ENCODE measurements around the gene TRAK2.

TRAK2 gene

DNA sequence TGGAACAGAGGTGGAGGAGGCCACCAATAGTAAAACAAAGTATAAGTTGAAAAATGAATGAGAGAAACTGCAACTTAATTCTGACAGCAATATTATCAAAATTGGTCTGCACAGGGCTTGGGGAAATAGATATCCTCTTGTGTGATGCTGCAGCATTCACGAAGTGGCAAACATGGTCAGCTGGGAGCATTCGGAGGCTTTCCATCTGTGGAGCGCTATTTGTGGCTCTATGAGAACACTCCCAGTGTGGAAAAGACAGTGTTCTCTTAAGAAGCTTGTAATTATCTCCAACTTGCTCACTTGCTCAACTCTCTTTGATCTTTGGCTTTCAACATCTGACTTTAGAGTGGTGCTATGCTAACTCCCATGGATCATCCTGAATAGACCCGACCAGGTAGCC, 91.0 kb downstream of the TRAK2 start:
- TF ChIP-seq, protein P1, sequence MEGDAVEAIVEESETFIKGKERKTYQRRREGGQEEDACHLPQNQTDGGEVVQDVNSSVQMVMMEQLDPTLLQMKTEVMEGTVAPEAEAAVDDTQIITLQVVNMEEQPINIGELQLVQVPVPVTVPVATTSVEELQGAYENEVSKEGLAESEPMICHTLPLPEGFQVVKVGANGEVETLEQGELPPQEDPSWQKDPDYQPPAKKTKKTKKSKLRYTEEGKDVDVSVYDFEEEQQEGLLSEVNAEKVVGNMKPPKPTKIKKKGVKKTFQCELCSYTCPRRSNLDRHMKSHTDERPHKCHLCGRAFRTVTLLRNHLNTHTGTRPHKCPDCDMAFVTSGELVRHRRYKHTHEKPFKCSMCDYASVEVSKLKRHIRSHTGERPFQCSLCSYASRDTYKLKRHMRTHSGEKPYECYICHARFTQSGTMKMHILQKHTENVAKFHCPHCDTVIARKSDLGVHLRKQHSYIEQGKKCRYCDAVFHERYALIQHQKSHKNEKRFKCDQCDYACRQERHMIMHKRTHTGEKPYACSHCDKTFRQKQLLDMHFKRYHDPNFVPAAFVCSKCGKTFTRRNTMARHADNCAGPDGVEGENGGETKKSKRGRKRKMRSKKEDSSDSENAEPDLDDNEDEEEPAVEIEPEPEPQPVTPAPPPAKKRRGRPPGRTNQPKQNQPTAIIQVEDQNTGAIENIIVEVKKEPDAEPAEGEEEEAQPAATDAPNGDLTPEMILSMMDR (IDR thresholded peaks at IDR 0.05; ENCODE audit: borderline replicate concordance, insufficient read depth, low read depth, low read length) = no peak
- no peak overlapping the region for H3K4me3 ChIP-seq (ENCODE audit: low read depth, low read length)

DNA sequence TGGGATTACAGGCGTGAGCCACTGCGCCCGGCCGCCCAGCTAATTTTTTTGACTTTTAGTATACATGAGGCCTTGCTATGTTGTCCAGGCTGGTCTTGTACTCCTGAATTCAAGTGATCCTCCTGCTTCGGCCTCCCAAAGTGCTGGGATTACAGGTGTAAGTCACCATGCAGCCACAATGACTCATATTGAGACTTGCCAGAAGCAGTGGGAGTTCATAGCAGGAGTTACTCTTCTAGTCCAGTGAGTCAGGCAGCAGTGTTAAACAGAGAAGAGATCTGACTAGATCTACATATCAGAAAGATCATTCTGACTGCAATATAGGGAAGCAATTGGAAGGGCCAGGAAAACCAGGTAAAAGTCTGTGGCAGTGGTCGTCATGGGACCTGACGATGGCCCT, 92.6 kb downstream of the TRAK2 start:
- no peak overlapping the region for H3K4me3 ChIP-seq (ENCODE audit: low read depth, low read length)
- TF ChIP-seq, protein P1 (IDR thresholded peaks at IDR 0.05; ENCODE audit: borderline replicate concordance, insufficient read depth, low read depth, low read length) = no peak

GRCh38 chr2:201357221-201357620, 94.0 kb downstream of the TRAK2 start, which contains the start of gene FLACC1:
TSS of gene FLACC1 (minus strand) at chr2:201357345. CDS start at chr2:201351404, 5,941 bp downstream.
- no peak within 1 kb of the TSS for H3K4me3 ChIP-seq (ENCODE audit: low read depth, low read length)
- TF ChIP-seq, protein P1 (IDR thresholded peaks at IDR 0.05; ENCODE audit: borderline replicate concordance, insufficient read depth, low read depth, low read length) = no peak

DNA sequence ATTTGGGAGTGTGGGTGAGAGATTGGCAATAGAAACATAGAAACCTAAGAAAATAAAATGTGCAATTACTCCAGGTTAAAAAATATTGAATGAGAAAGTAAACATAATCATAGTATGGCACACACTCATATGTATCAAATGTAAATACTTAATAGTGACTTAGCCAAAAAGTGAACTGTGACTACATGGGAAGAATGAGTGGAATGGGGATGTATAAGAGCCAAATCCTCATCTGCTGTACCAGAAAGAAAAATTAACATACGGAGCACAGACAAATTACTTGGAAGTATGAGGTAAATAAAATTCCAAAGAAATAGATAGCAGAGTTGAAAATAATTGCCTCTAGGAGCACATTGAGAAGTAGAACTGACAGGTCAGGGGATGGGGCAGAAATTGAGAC, 98.1 kb downstream of the TRAK2 start:
- TF ChIP-seq, protein P1 (IDR thresholded peaks at IDR 0.05; ENCODE audit: borderline replicate concordance, insufficient read depth, low read depth, low read length) = no peak
- no peak overlapping the region for H3K4me3 ChIP-seq (ENCODE audit: low read depth, low read length)

DNA sequence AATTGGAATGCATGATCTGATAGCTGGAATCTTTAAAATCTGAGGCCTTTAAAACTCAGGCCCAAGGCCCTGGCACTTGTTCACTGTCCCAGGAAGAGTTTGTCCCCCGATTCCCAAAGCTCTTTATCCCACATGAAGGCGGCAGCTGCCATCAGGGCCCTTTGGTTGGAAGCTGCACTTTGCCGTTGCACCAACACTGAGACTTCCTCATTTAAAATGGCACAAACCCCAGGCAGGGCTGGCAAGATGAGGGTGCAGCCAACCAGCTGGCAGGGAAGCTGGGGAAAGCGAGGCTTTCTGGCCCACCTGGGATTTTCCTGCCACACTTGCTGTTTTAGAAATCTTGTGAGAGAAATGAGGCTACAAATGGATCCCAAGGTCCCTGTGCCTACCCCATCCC, 100.4 kb downstream of the TRAK2 start:
- H3K4me3 ChIP-seq (ENCODE audit: low read depth, low read length) = no peak overlapping the region
- TF ChIP-seq, protein P1 (IDR thresholded peaks at IDR 0.05; ENCODE audit: borderline replicate concordance, insufficient read depth, low read depth, low read length) = no peak

DNA sequence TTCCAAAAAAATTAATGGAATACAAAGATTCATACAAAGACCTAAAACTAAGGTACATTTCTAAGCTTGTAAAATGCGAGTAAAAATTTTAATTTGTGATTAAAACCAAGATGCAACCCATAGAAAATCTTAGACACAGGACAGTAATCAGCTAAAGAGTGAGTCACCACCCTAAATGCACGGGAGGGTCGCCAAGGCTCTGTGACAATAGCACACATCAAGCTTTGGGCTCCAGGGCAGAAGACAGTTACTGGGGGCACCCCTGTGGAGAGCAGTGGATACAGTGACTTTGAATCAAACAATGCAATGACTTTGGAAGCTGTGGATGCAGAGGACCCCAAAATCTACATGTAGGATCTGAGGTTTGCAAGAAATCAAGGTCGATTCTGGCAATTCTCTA, 101.7 kb downstream of the TRAK2 start:
- no peak overlapping the region for H3K4me3 ChIP-seq (ENCODE audit: low read depth, low read length)
- TF ChIP-seq, protein P1 (IDR thresholded peaks at IDR 0.05; ENCODE audit: borderline replicate concordance, insufficient read depth, low read depth, low read length) = no peak

- TF ChIP-seq, protein P1 (IDR thresholded peaks at IDR 0.05; ENCODE audit: borderline replicate concordance, insufficient read depth, low read depth, low read length) = no peak
- no peak overlapping the region for H3K4me3 ChIP-seq (ENCODE audit: low read depth, low read length)
These were observed 102.5 kb downstream of the TRAK2 start for GRCh38 chr2:201348758-201349157.

Measured in GM12875 (cell line).